Activated CD4-positive, alpha-beta T cell treated with anti-CD3 and anti-CD28 coated beads for 24 hours (primary cell): ENCODE results near the gene HPS1.

Source experiments
- DNase-seq, 2 donors: peaks; one replicate each; pipeline ENCODE4 v3.0.0-alpha.2; 2020; ENCODE audit warnings: low read depth in 2 of 2

Gene HPS1

GRCh38 chr10:98446661-98447221 lies at the start of gene HPS1:
TSS of gene HPS1 (minus strand) at chr10:98446935. CDS start at chr10:98443240, 3,695 bp downstream.
- peak; percentile 77 to 79 for DNase-seq

- DNase-seq = no peak
Measured at GRCh38 chr10:98492763-98493162, 46.0 kb upstream of the HPS1 start.

- no peak for DNase-seq
Measured at GRCh38 chr10:98489561-98490481, 43.1 kb upstream of the HPS1 start.

GRCh38 chr10:98488669-98489430 lies 42.1 kb upstream of the HPS1 start:
- no peak for DNase-seq

- no peak for DNase-seq
Measured at GRCh38 chr10:98487649-98488048, 40.9 kb upstream of the HPS1 start.

- DNase-seq = no peak
Measured at GRCh38 chr10:98486421-98486820, 39.7 kb upstream of the HPS1 start.

- no peak for DNase-seq
Measured at GRCh38 chr10:98485959-98486358, 39.2 kb upstream of the HPS1 start.

- no peak for DNase-seq
Measured at GRCh38 chr10:98483658-98484057, 36.9 kb upstream of the HPS1 start.

GRCh38 chr10:98482096-98482495 lies 35.4 kb upstream of the HPS1 start:
- DNase-seq = no peak

GRCh38 chr10:98481404-98481945 lies 34.7 kb upstream of the HPS1 start:
- no peak for DNase-seq

- DNase-seq = no peak
Measured at GRCh38 chr10:98478430-98479222, 31.9 kb upstream of the HPS1 start.

- no peak for DNase-seq
Measured at GRCh38 chr10:98477861-98478260, 31.1 kb upstream of the HPS1 start.

GRCh38 chr10:98474628-98475027 lies 27.9 kb upstream of the HPS1 start:
- no peak for DNase-seq

- DNase-seq = no peak
Measured at GRCh38 chr10:98472196-98472595, 25.5 kb upstream of the HPS1 start.

- DNase-seq = no peak
Measured at GRCh38 chr10:98470850-98471249, 24.1 kb upstream of the HPS1 start.

- no peak for DNase-seq
Measured at GRCh38 chr10:98469001-98469931, 22.5 kb upstream of the HPS1 start.

GRCh38 chr10:98467506-98468318 lies 21.0 kb upstream of the HPS1 start:
- DNase-seq = peak; percentile 39

- no peak for DNase-seq
Measured at GRCh38 chr10:98466861-98467505, 20.2 kb upstream of the HPS1 start.

GRCh38 chr10:98465866-98466265 lies 19.1 kb upstream of the HPS1 start:
- DNase-seq = no peak
